Right lobe of liver (tissue), 6 donors: ENCODE data around the gene ODR4. TPM values are rescaled to one million over a fixed set of nuclear protein-coding genes. Genes with fewer than 3 reads are reported as not detected.

ENCODE experiments used
- ATAC-seq, 4 donors: fragments of 200-7000 bp; cut with Tn5 transposase; one replicate each; pipeline ENCODE4 v1.9.1; 2020; ENCODE audit warnings: mild to moderate bottlenecking in 4 of 4, moderate library complexity in 4 of 4
- DNase-seq, 3 donors: peaks; one replicate each; pipeline ENCODE4 v3.0.0-alpha.2; 2020
- H3K27ac ChIP-seq, 3 donors: fragments of 200-600 bp; one replicate each; pipeline ENCODE4 v1.8.0; 2022
- H3K27me3 ChIP-seq, 2 donors: fragments of 200-600 bp; one replicate each; pipeline ENCODE4 v1.8.0; 2022
- H3K36me3 ChIP-seq, 4 donors: fragments of 200-600 bp; sonication (generic) in 1 of 4; one replicate each; pipeline versions ENCODE4 v1.5.1 to v1.8.0; 2017 to 2022; ENCODE audit warnings: control low read depth in 1 of 4
- H3K4me1 ChIP-seq, 4 donors: fragments of 200-600 bp; sonication (generic) in 1 of 4; one replicate each; pipeline versions ENCODE4 v1.5.1 to v1.8.0; 2017 to 2022; ENCODE audit warnings: control low read depth in 1 of 4
- H3K4me3 ChIP-seq, 3 donors: fragments of 200-600 bp; one replicate each; pipeline ENCODE4 v1.8.0; 2022
- H3K9me3 ChIP-seq, 4 donors: fragments of 200-600 bp; sonication (generic) in 1 of 4; one replicate each; pipeline versions ENCODE4 v1.5.1 to v1.8.0; 2017 to 2022; ENCODE audit warnings: control low read depth in 1 of 4
- CTCF ChIP-seq, 4 donors: fragments of 200-600 bp in 3 of 4; fragments of 450-650 bp in 1 of 4; IDR thresholded peaks; one replicate each; pipeline versions ENCODE4 v1.5.1 to v1.8.0; 2016 to 2022; ENCODE audit warnings: antibody characterized with exemption in 4 of 4, mild to moderate bottlenecking in 2 of 4
- POLR2A ChIP-seq: fragments of 450-650 bp; IDR thresholded peaks from one replicate; pipeline ENCODE4 v1.6.1; 2017; ENCODE audit warnings: antibody characterized with exemption, mild to moderate bottlenecking
- WGBS: methylation state at CpG from one replicate; pipeline ENCODE4 v1.1.6; 2018; ENCODE audit warnings: low coverage, low lambda C conversion rate; ENCODE audit not compliant: insufficient coverage; ENCODE audit errors: missing lambda C conversion rate; 5-methylcytosine and 5-hydroxymethylcytosine counted together
- intact Hi-C, 2 donors: fragments of 100-400 bp; cut with DNase I; formaldehyde crosslinking; loops; one replicate each; pipeline versions ENCODE4 v1.11.2 to v1.14.1; 2022
- long read RNA-seq: library from polyadenylated mRNA; unstranded; transcript quantifications from one replicate; pipeline ENCODE4 v2.0.0, GENCODE V29; 2019
- total RNA-seq, 6 experiments: library from RNA; depleted of rRNA in 2 of 6; stranded (reverse); fragments of >200 nt in 2 of 6; fragmentation: NEBNext Ultra II Directional in 3 of 6; extraction: Animal tissue kit (Norgen Biotek cat#: 25700) in 3 of 6; gene quantifications; one replicate each; pipeline versions ENCODE4 v1.1.0 to v1.2.4, GENCODE V29; 2016 to 2023
- donor health status: DM: no; HTN: yes; CAD: no.
- donor health status: DM: no; HTN: no; CAD: no.
- donor health status: DM: no; HTN: no; CAD: no.
- donor health status: DM: no; HTN: yes; CAD: no.
- donor health status: DM: no; HTN: yes; CAD: no.

Gene ODR4
- total RNA-seq: 10 to 100 TPM; 13.0 to 16.7 (median 14.7) TPM
- long read RNA-seq, partial matches to known transcripts: 0 of 7 reads
- long read RNA-seq, other reads (novel, unspliced or antisense): 2 of 7 reads

DNA sequence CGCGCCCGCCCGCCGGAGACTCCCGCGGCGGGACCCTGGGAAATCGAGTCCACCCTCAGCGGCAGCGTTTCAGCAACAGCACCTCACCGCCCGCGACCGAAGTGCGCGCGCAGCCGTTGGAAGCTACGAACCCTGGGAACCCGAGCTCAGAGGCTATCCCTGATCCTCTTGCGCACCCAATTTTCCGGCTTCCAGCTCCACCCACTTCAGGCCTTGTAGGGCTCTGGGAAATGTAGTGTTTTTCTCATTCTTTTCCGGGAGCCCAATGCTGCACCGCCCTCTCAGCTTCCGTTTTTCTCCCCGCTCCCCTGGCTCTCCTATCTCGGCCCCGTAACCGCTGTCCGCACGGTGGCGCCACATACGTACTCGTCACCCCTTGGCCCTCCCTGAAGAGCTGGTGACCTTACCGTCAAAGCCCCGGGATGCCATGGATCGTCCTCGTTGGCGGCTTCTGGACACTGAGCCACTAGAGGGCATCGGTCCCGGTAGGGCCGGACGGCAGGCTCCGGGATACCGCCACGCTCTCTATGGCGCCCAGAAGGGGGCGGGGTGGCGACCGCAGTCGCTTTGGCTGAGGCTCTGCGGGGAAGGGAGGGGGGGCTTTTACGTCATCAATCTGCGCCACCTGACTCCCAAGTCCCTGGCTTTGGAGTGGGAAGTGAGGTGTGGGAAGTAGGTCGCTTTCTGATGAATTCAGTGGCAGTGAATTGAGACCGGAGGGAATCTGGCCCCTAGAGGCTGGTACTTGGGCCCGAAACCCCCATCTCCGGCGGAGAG lies at the start of gene ODR4, which contains the start of gene TPR:
Gene ODR4 (plus strand): TSS at position 687 of the 777 bp plus-strand sequence. CDS start 3,948 bp downstream, outside the sequence.
Gene TPR (minus strand): TSS at position 102 of the 777 bp plus-strand sequence. CDS start 225 bp downstream, outside the sequence.
- TF ChIP-seq POLR2A: peak; percentile 81
- peak; percentile 85 to 97 (median 94) for TF ChIP-seq CTCF (IDR thresholded peaks at IDR 0.05)
- peak within 1 kb of the TSS; percentile 91 to 94 (median 94) for H3K27ac ChIP-seq
- 0% methylated on average over 18 of the region's 60 CpGs for WGBS

DNA sequence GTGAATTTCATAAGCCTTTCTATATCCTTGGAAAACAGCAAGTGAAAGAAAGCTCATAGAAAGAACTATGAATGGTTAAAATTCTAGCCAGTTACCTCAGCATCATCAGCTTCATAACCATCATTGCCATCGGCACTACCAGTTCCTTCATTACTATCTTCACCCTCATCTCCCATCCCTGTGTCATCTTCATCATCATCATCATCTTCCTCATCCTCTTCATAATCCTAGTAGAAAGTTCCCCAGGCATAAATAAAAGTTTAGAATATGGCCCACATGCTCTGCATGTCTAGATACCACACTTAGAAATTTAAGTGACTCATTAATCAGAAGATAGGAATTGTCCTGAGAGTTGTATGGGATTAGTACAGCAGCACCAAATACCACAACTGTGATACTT lies 49.6 kb upstream of the ODR4 start:
- no peaks in the 10 kb centered on the region for H3K9me3 ChIP-seq
- H3K36me3 ChIP-seq: peaks cover 7 to 82% (median 32%) of the 10 kb centered on the region in 4 donors
- 100% methylated on average over 1 of the region's 1 CpG for WGBS
- TF ChIP-seq CTCF (IDR thresholded peaks at IDR 0.05): no peak
- no peak for TF ChIP-seq POLR2A
- H3K4me3 ChIP-seq: no peak overlapping the region
- H3K27me3 ChIP-seq: no peaks in the 10 kb centered on the region
- no peaks in the 10 kb centered on the region for H3K4me1 ChIP-seq
- intact Hi-C loops: no loop called here
- no peak for DNase-seq
- no peak overlapping the region for H3K27ac ChIP-seq
- no peak for ATAC-seq

More for the DNA sequence above, at the start of gene ODR4, which contains the start of gene TPR:
- Histone ChIP-seq H3K27me3 (no peaks in the 10 kb centered on the region), H3K9me3 (no peaks in the 10 kb centered on the region), H3K4me1 (peaks cover 0 to 19% (median 8%) of the 10 kb centered on the region in 4 donors), H3K4me3 (peak within 1 kb of the TSS; percentile 80 to 89 (median 81)), H3K36me3 (peaks cover 0 to 31% (median 9%) of the 10 kb centered on the region in 4 donors)
- DNase-seq (peak; percentile 96 to 98 (median 97)), ATAC-seq (peak; percentile 90 to 97 (median 93))
- intact Hi-C loops: no loop called here

DNA sequence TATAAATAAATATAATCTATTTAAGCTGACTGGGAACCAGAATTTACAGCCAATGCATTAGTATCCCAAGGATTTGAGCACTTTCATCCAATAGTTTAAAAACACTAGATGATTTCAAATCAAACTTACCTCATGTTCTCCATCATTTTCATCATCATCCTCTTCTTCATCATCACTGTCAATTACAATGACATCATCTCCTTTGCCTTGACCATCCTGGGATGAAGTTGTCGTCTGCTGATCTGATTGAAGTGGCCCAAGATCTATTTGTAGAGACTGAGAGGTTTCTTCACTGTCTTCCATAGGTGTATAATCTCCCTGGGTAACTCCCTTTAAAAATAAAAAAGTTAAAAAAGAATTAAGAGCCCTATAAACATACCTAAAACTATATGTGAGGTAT lies 48.3 kb upstream of the ODR4 start:
- Histone ChIP-seq H3K36me3 (peaks cover 7 to 82% (median 29%) of the 10 kb centered on the region in 4 donors), H3K9me3 (no peaks in the 10 kb centered on the region), H3K4me1 (no peaks in the 10 kb centered on the region), H3K27me3 (no peaks in the 10 kb centered on the region), H3K4me3 (no peak overlapping the region), H3K27ac (no peak overlapping the region)
- intact Hi-C loops: no loop called here
- WGBS: 92% methylated on average over 1 of the region's 1 CpG
- TF ChIP-seq CTCF (IDR thresholded peaks at IDR 0.05) (no peak), POLR2A (no peak)
- no peak for DNase-seq
- no peak for ATAC-seq

GRCh38 chr1:186330758-186331157 lies 44.9 kb upstream of the ODR4 start:
- TF ChIP-seq POLR2A: no peak
- TF ChIP-seq CTCF (IDR thresholded peaks at IDR 0.05): peak in 2 of 4 donors; percentile 12 to 15
- ATAC-seq: no peak

More at GRCh38 chr1:186330758-186331157, 44.9 kb upstream of the ODR4 start:
- no peak for DNase-seq
- H3K4me3 ChIP-seq: no peak overlapping the region
- no peaks in the 10 kb centered on the region for H3K27me3 ChIP-seq
- 100% methylated on average over 1 of the region's 1 CpG for WGBS
- H3K36me3 ChIP-seq: peaks cover 7 to 83% (median 43%) of the 10 kb centered on the region in 4 donors
- no peaks in the 10 kb centered on the region for H3K9me3 ChIP-seq
- H3K27ac ChIP-seq: no peak overlapping the region
- H3K4me1 ChIP-seq: no peaks in the 10 kb centered on the region
- intact Hi-C loops: no loop called here
